DMS79 (cell line): Measurements from ENCODE around the gene MYBPC3.

Source experiments
- DNase-seq: peaks from one replicate; lab custom pipeline; 2025; lab: John Stamatoyannopoulos, UW

The MYBPC3 gene

DNA sequence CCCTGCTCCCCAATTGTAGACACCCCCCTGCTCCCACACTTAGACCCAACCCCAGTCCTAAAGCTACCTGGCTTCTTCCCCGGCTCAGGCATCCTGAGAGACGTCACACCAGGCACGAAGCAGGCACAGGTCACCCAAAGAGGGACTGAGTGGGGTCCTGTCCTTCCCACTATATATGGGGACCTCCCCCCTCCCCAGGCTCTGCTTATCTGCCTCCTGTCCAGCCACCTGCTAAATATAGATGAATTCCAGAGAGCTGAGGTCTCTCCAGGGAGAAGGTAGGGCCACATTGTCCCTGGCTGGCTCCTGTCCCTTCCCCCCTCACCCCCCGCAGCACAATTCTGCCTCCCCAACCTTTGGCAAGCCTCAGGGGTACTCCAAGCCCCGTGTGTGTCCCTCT is at the start of gene MYBPC3:
Gene MYBPC3, minus strand, starts transcription at position 147 of the 400 bp plus-strand sequence. Its CDS starts 55 bp downstream, at position 92.
- DNase-seq = no peak

GRCh38 chr11:47400768-47401279 is 48.3 kb upstream of the MYBPC3 start:
- no peak for DNase-seq

DNA sequence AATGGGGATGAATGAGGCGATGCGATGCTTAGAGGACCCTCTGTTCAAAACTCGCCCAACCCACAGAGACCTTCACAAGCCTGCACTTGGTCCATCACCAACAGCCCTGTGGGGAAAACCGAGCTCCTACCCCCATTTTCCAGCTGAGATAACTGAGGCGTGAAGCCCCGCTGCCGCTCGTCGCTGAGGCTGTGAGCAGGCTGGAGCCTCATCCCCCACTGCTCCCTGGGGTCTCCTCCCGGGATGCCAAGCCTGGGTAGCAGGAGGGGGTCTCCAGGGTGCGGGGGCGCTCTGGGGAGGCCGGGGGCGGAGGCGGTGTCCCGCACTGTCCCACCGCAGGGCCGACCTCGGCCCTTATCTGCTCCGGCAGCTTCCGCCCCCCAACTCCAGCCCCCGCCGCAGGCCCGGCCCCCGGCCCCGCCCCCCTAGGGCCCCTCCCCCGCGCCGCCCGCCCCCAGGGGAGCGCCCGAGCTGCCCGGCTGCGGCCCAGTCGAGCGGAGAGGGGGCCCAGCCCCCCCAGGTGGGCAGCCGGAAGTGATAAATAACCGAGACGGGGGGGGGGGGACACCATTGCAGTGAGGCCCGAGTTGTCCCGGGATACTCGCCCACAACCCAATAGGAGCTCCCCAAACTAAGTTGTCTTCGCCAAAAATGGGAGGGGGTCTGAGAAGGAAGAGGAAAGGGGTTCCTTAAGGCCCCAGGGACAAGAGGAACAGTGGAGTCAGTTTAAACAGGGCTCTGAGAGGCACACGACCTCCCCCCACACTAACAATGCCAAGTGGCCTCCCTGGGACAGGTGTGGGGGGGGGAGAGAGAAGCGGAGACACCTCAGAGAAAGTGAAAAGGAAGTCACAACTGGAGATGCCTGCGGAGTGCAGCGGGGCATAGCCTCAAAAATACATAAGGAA is 47.6 kb upstream of the MYBPC3 start:
- no peak for DNase-seq

DNA sequence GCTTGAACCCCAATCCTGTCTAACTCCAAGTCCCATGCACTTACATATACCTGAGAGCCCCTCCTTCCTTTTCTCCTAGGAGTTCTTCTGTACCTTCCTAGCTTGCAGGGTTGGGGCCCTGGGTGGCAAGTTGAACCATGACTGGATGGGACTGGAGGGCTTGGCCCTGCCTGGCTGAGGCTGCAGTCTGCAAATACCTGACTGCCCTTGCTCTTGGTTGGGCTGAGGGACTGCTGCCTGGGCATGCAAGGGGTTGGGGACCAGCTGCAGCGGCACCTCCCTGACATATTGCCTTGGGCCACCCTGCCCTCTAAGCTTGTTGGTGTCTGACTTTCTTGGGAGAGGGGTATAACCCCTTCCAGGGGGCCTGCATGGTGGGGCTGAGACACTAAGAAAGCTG is 46.0 kb upstream of the MYBPC3 start:
- no peak for DNase-seq

GRCh38 chr11:47398011-47398410 is 45.5 kb upstream of the MYBPC3 start:
- DNase-seq = no peak

DNA sequence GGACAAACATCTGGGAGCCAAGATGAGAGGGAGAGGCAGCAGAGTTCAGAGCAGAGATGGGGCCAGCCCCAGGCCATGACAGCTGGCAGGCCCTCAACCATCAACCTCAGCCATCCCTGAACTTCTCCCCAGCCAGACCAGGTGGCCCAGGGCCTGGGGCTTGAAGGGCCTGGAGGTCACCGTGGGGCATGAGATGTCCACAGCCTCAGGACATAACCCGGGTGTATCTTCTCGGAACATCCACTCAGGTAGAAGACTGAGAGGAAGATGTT is 43.5 kb upstream of the MYBPC3 start:
- no peak for DNase-seq

DNA sequence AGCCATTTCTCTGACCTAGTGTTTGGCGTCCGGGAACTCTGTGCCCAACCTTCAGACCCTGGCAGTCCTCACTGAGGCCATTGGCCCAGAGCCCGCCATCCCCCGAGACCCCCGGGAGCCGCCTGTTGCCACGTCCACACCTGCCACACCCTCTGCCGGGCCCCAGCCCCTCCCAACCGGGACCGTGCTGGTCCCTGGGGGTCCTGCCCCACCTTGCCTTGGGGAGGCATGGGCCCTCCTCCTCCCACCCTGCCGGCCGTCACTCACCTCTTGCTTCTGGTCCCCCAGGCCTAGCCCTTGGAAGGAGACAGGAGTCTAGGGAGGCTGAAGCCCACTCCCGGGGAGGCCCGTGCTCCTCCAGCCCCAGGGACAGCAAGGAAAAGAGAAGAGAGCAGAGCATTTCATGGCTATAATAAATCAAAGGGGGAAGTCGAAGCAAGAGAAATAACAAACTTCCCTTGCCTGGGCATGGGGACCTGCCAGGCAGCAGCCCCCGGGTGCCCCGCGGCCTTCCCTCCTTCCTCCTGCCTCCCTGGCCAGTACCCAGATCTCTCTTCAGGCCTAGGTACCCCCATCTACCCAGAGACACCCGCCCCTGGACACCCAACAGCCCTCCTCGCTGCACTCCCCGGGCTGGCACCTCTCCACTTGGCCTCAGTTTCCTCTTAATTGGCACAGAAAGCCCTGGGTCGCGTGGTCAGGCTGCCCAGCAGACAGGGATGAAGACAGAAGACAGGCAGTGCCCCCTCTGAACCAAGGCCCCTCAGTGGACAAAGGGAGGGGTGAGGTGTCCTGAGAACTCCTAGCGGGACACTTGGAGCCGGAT is 42.9 kb upstream of the MYBPC3 start:
- DNase-seq = no peak

DNA sequence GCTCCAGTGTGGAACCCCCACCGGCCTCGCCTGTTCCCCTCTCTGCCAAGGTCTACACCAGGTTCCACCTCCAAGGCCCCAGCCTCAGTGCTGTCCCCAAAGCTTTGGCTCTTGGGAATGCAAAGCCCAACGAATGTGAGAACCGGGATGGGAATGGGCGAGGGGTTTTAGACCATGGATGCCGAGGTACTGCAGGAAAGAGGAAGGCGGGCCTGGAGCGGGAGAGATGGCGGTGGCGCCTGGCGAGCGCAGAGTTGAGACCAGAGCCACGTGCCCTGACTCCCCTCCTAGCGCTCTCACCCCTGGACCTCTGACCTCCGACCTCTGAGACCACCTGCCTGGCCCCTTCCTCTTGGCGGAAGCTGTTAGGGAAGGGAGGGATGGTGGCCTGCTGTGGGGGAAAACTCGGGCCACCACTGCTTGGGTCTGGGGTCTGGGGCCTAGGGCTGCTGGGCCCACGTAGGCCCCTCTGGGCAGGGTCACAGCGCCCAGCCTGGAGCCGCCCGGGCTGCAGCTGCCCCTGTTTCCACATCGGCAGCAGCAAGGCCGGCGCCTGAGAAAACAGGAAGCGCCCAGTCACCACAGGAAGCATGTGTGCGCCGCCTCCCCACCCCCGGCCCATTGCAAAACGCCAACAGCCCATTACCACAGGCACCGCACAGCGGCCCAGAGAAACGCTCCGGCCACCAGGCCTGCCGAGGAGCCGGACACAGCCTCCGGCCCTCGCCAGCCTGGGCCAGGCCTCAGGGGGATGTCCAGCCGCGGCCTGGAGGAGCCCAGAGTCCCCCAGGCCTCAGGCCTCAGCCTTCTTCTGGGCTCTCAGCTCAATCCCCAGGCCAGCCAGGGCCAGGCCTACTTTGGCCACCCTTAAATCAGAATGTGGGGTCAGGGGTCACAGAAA is 42.1 kb upstream of the MYBPC3 start:
- no peak for DNase-seq

DNA sequence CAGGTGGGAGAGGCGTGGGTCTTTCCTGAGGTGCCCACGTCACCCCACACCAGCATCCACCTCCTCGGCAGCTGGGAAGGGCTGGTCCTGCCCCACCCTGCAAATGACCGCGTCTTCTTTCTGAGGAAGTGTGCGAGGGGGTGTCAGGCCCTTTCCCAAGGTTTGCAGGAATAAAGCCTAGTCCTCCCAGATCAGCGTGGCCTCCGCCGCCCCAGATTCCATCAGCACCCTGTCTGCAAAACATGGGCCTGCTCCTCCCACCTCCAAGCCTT is 41.5 kb upstream of the MYBPC3 start:
- DNase-seq = no peak

DNA sequence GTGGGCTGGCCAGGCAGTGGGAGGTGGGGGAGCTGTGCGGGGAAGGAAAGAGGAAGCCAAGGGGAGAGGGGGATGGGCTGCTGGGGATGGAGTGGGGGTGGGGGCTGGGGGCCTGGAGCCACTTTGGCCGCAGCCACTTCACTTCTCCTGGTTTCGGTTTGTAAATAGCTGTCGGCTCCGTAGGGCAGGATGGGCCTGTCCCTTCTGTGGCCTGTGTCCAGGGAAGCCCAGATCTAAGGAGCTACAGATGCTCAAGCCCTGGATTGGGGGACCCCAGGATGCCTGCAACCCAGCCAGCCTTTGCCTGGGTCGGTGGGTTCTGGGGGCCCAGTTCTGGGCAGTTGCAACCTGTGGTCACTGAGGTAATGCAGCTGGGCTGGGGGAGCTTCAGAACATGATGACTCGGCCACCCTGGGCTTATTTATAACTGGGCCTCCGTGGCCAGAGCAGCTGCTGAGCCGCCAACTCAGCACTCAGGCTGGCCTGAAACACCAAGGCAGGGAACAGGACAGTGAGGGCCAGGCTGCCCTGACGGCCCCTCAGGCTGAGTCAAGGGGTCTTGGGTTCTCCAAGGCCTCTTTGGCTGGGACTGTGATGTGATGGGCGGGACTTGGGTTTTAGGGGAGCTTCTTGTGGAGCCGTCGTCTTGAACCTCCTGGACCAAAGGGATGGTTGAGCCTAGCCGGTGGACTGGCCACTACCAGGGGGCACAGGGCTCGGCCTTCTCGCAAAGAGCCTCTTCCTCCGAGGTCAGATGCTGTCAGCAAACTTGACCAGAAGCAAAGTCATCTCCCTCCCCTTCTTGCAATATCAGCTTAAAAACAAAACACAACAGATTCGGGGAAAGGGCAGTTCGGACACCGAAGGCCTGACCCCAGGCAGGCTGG is 40.9 kb upstream of the MYBPC3 start:
- DNase-seq = no peak

DNA sequence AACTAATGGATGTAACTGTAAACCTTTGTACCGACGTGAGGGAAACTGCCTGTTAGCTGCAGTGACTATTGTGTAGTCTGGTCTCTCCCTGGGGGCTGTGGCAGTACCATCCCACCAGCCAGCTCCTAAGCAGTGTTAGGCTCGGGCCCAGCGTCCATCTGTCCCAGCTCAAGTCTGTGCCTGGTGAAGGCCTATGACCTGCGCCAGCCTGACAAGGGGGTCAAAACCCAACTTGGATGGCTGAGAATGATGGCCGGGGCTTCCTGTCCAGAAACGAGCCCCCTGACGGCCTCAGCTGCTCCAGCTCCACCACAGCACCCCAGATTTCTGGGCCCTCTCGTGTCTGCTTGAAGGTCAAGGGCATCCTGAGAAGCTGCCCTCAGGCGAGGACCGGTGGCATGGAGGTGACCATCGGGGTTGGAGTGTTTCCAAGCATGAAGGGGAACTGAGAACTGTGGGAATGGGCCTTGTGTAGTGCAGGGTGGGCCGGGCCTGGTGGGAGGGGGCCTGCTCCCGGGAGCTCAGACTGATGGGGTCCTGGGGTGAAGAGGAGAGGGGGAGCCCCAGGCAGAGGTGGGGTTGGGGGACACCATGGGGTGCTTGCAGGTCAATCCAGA is 40.2 kb upstream of the MYBPC3 start:
- DNase-seq = no peak

DNA sequence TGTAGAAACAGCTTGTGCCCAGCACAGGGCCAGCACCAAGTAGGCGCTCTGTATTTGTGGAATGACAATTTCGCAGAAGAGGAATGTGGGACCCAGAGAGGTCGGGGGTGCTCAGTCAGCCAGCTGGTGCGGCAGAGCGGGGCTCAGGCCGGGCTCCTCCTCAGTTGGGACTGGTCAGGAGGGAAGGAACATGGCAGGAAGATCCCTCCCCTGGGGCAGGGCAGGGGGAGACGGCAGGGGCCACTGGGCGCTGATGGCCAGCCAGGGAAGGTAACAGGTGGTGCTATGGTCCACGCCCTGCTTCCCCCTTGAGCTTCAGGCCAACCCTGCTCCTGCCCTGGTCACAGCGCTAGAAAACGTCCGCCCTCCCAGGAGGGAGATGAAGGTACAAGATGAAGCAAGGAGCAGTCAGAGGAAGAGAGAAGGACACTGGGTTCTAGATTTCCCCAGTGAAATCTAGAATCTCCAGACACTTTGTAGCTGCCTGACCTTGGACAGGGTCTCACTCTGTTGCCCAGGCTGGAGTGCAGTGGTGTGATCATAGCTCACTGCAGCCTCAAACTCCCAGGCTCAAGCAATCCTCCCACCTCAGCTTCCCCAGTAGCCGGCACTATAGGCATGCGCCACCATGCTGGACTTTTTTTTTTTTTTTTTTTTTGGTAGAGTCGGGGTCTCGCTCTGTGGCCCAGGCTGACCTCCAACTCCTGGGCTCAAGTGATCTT is 39.4 kb upstream of the MYBPC3 start:
- no peak for DNase-seq

GRCh38 chr11:47391077-47391583 is 38.6 kb upstream of the MYBPC3 start:
- no peak for DNase-seq

DNA sequence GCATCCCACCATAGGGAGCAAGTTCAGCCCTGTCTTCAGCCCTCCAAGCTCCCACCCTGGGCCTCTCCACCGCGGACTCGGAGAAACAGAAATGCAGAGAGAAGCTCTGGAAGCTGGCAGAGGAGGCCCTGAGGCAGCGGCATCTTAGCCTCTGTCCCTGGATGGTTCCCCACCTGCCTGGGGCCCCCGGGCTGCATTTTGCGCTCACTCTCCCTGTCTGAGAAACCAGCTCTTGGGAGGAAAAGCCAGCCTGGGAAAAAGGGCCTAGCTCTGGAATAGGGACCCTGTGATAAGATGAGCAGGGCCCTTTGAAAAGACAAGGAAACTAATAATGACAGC is 37.9 kb upstream of the MYBPC3 start:
- DNase-seq = no peak

GRCh38 chr11:47389577-47390421 is 37.3 kb upstream of the MYBPC3 start:
- DNase-seq = no peak

DNA sequence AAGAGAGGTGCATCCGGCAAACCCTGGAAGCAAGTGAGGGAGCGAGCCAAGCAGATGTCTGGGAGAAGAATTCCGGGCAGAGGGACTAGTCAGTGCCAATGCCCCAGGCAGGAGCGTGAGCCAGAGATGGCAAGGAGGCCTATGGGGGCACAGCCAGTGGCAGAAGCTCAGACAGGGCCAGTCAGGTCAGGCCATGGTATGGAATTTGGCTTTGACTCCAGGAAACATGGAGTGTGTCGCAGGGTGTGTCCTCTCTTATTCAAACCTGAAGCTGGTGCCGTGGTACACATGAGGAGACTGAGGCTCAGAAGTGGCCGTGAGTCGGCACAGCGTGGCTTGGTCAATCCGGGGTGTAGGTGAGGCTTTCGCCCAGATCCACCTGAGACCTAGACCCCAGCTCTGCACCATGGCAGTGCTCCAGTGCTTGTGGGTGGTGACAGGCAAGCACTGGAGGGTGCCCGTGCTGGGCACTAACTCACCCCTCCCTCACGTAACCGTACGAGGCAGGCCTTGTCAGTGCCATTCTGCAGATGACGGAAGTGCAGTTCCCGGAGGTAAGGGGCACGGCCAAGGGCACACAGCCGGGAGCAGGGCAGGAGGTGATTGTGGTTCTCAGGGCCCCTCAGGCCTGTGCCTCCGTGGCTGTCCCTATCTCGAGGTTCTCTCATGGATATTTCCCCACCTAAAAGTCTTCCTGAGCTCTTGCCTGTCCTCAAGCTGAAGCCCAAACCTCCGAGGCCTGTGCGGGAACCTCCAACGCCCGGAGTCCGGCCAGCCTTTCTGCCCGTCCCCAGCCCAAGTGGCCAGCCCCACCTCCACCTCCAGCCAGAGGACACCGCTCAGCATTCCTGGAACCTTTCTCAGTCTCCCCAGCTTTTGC is 36.4 kb upstream of the MYBPC3 start:
- DNase-seq = no peak

- DNase-seq = no peak
These were observed 35.6 kb upstream of the MYBPC3 start for GRCh38 chr11:47387944-47388696.
